HG02798 (cell line): ENCODE data around the gene CNOT8.
"Not testable (repeated sequence)": the region's sequence is repeated elsewhere in the genome, so short reads cannot be mapped to it uniquely, and the experiment has no call there.

Experiments used
- ATAC-seq: cut with Tn5 transposase; IDR thresholded peaks from one replicate; pipeline ENCODE4 v1.9.1; 2021; ENCODE audit warnings: mild to moderate bottlenecking; ENCODE audit not compliant: unreplicated experiment, poor library complexity

The CNOT8 gene

GRCh38 chr5:154901913-154902312 is 43.5 kb downstream of the CNOT8 start:
- ATAC-seq: no peak

GRCh38 chr5:154905601-154906000 is 47.2 kb downstream of the CNOT8 start:
- not testable (repeated sequence) for ATAC-seq

GRCh38 chr5:154916874-154917273 is 58.4 kb downstream of the CNOT8 start:
- no peak for ATAC-seq

GRCh38 chr5:154917757-154918156 is 59.3 kb downstream of the CNOT8 start:
- no peak for ATAC-seq

- no peak for ATAC-seq
Observed at GRCh38 chr5:154923441-154924430, 65.3 kb downstream of the CNOT8 start.
